ENCODE measurements around the gene MIA2.

MIA2 gene

GRCh38 chr14:39431416-39432178, 197.9 kb downstream of the MIA2 start:
- H3K4me1 ChIP-seq = no peaks in the 10 kb centered on the region
- no peaks in the 10 kb centered on the region for H3K27me3 ChIP-seq
- peak overlapping the region; percentile 85 for H3K4me3 ChIP-seq (ENCODE audit: low read depth, low read length)
- H3K9me3 ChIP-seq = no peaks in the 10 kb centered on the region; the same call in 1 of the 2 replicates
- no peak for TF ChIP-seq CTCF (IDR thresholded peaks at IDR 0.05; ENCODE audit: low read depth, low read length)
- DNase-seq = peak; percentile 39
- H3K36me3 ChIP-seq = no peaks in the 10 kb centered on the region

- DNase-seq = peak; percentile 97
- H3K27me3 ChIP-seq = no peaks in the 10 kb centered on the region
- peak within 1 kb of the TSS; percentile 85 for H3K4me3 ChIP-seq (ENCODE audit: low read depth, low read length)
- H3K36me3 ChIP-seq = no peaks in the 10 kb centered on the region
- H3K9me3 ChIP-seq = no peaks in the 10 kb centered on the region; the same call in 1 of the 2 replicates
- TF ChIP-seq CTCF (IDR thresholded peaks at IDR 0.05; ENCODE audit: low read depth, low read length) = no peak
- no peaks in the 10 kb centered on the region for H3K4me1 ChIP-seq
Measured at GRCh38 chr14:39432179-39432618, 198.5 kb downstream of the MIA2 start, which contains the start of gene FBXO33. Gene FBXO33 (minus strand): TSS chr14:39432433. CDS start chr14:39432162, 271 bp downstream.

GRCh38 chr14:39432619-39433451, 199.1 kb downstream of the MIA2 start:
- peak; percentile 85 for DNase-seq
- H3K9me3 ChIP-seq = no peaks in the 10 kb centered on the region; the same call in 1 of the 2 replicates
- no peaks in the 10 kb centered on the region for H3K36me3 ChIP-seq
- peak; percentile 33; the same call in 1 of the 2 replicates for TF ChIP-seq CTCF (IDR thresholded peaks at IDR 0.05; ENCODE audit: low read depth, low read length)
- H3K4me3 ChIP-seq (ENCODE audit: low read depth, low read length) = peak overlapping the region; percentile 66
- H3K27me3 ChIP-seq = no peaks in the 10 kb centered on the region
- H3K4me1 ChIP-seq = no peaks in the 10 kb centered on the region

GRCh38 chr14:39433452-39433813, 199.7 kb downstream of the MIA2 start:
- no peaks in the 10 kb centered on the region; the same call in 1 of the 2 replicates for H3K9me3 ChIP-seq
- peak overlapping the region; percentile 66 for H3K4me3 ChIP-seq (ENCODE audit: low read depth, low read length)
- no peak for DNase-seq
- no peak for TF ChIP-seq CTCF (IDR thresholded peaks at IDR 0.05; ENCODE audit: low read depth, low read length)
- H3K4me1 ChIP-seq = no peaks in the 10 kb centered on the region
- H3K27me3 ChIP-seq = no peaks in the 10 kb centered on the region
- no peaks in the 10 kb centered on the region for H3K36me3 ChIP-seq

- no peak overlapping the region for H3K4me3 ChIP-seq (ENCODE audit: low read depth, low read length)
- H3K4me1 ChIP-seq = no peaks in the 10 kb centered on the region
- DNase-seq = no peak
- H3K36me3 ChIP-seq = no peaks in the 10 kb centered on the region
- H3K9me3 ChIP-seq = no peaks in the 10 kb centered on the region; the same call in 1 of the 2 replicates
- no peaks in the 10 kb centered on the region for H3K27me3 ChIP-seq
- TF ChIP-seq CTCF (IDR thresholded peaks at IDR 0.05; ENCODE audit: low read depth, low read length) = no peak
Measured at GRCh38 chr14:39434401-39434800, 200.7 kb downstream of the MIA2 start.

All from BE2C (cell line).